ENCODE results near the gene ERICH6B.

GRCh38 chr13:45492538-45492937, 123.0 kb downstream of the ERICH6B start:
- TF ChIP-seq POLR2A (IDR thresholded peaks at IDR 0.05) (no peak), CTCF (IDR thresholded peaks at IDR 0.05) (no peak), POLR2AphosphoS5 (IDR thresholded peaks at IDR 0.05) (no peak), EP300 (IDR thresholded peaks at IDR 0.05) (no peak)

Measured in gastroesophageal sphincter (tissue), 3 donors.